Smooth muscle cell (in vitro differentiated cells): ENCODE data around the gene THUMPD3. TPM values are rescaled to one million over a fixed set of nuclear protein-coding genes. Genes with fewer than 3 reads are reported as not detected.

Source experiments
- DNase-seq: peaks from one replicate; lab custom pipeline; 2025; ENCODE audit not compliant: unreplicated experiment; lab: John Stamatoyannopoulos, UW
- H2AFZ ChIP-seq: fragments of 200-600 bp; sonication (generic); 2 replicates; pipeline ENCODE4 v1.6.0; 2016; ENCODE audit warnings: antibody characterized with exemption, low read depth, mild to moderate bottlenecking
- H3F3A ChIP-seq: fragments of 200-600 bp; sonication (generic); 2 replicates; pipeline ENCODE4 v1.6.0; 2017; ENCODE audit warnings: antibody characterized with exemption, low read depth
- H3K27ac ChIP-seq: fragments of 200-600 bp; sonication (generic); 2 replicates; pipeline ENCODE4 v1.5.1; 2016; ENCODE audit warnings: low read depth, mild to moderate bottlenecking
- H3K27me3 ChIP-seq: fragments of 200-600 bp; sonication (generic); 2 replicates; pipeline ENCODE4 v1.6.1; 2016; ENCODE audit warnings: low read depth, mild to moderate bottlenecking
- H3K36me3 ChIP-seq: fragments of 200-600 bp; sonication (generic); 2 replicates; pipeline ENCODE4 v1.5.1; 2016; ENCODE audit warnings: low read depth
- H3K4me1 ChIP-seq: fragments of 200-600 bp; sonication (generic); 2 replicates; pipeline ENCODE4 v1.5.1; 2016; ENCODE audit warnings: low read depth
- H3K4me2 ChIP-seq: fragments of 200-600 bp; sonication (generic); 2 replicates; pipeline ENCODE4 v1.6.0; 2016; ENCODE audit warnings: mild to moderate bottlenecking
- H3K4me3 ChIP-seq: fragments of 200-600 bp; sonication (generic); 2 replicates; pipeline ENCODE4 v1.5.1; 2016; ENCODE audit warnings: mild to moderate bottlenecking
- H3K79me2 ChIP-seq: fragments of 200-600 bp; sonication (generic); 2 replicates; pipeline ENCODE4 v1.6.0; 2016; ENCODE audit warnings: low read depth, mild to moderate bottlenecking
- H3K9ac ChIP-seq: fragments of 200-600 bp; sonication (generic); 2 replicates; pipeline ENCODE4 v1.6.0; 2016; ENCODE audit warnings: low read depth
- H3K9me3 ChIP-seq: fragments of 200-600 bp; sonication (generic); replicated peaks from 2 replicates; pipeline ENCODE4 v1.5.1; 2016; ENCODE audit warnings: low read depth
- H4K20me1 ChIP-seq: fragments of 200-600 bp; sonication (generic); 2 replicates; pipeline ENCODE4 v1.6.0; 2016; ENCODE audit warnings: low read depth
- CTCF ChIP-seq: fragments of 200-600 bp; sonication (generic); IDR thresholded peaks from 2 replicates; pipeline ENCODE4 v1.5.1; 2017; ENCODE audit warnings: borderline replicate concordance, mild to moderate bottlenecking, antibody characterized with exemption; ENCODE audit not compliant: insufficient read depth, poor library complexity, severe bottlenecking
- WGBS: methylation state at CpG from one replicate; pipeline ENCODE4 v1.1.7; 2016; ENCODE audit warnings: low lambda C conversion rate; 5-methylcytosine and 5-hydroxymethylcytosine counted together
- polyA plus RNA-seq: library from polyadenylated mRNA; unstranded; fragments of >200 nt; fragmentation: Nextera tagmentation; extraction: Ambion mirVana; gene quantifications from 2 replicates; pipeline ENCODE4 v1.2.1, GENCODE V29; 2016
- total RNA-seq: library from RNA; depleted of rRNA; stranded (reverse); fragments of >200 nt; gene quantifications from 2 replicates; pipeline ENCODE4 v1.2.3, GENCODE V29; 2014

The THUMPD3 gene
- total and polyA plus RNA-seq, 2 experiments from 2014 or later: 11.6 to 19.5 TPM

DNA sequence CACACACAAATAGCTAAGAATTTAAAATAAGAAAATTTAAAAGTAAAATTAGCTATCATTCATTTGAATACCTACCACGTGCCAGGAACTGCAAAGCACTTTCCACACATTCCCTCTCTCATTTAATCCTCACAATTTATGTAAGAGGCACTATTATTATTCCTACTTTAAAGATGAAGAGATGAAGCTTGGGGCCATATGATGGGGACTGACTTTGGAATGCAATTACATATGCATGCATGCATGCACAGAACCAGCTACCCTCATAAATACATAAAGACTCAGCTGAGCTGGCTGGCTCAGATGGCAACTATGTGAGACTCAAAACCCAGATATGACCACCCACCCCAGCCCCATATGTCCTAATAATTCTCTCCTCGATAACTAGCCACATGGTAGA, 31.7 kb upstream of the THUMPD3 start:
- Histone ChIP-seq H3K4me2 (no peak overlapping the region), H3K27me3 (no peaks in the 10 kb centered on the region), H4K20me1 (no peaks in the 10 kb centered on the region), H3K9ac (no peak overlapping the region), H3K9me3 (no peaks in the 10 kb centered on the region), H3K36me3 (no peaks in the 10 kb centered on the region), H3F3A (no peaks in the 10 kb centered on the region), H3K4me1 (no peaks in the 10 kb centered on the region), H3K79me2 (no peaks in the 10 kb centered on the region), H3K27ac (no peak overlapping the region), H2AFZ (no peak overlapping the region), H3K4me3 (no peak overlapping the region)
- 68% methylated on average over 2 of the region's 2 CpGs for WGBS
- DNase-seq: no peak
- no peak for TF ChIP-seq CTCF

- Histone ChIP-seq H3F3A (no peaks in the 10 kb centered on the region), H2AFZ (no peak overlapping the region), H3K4me1 (no peaks in the 10 kb centered on the region), H4K20me1 (no peaks in the 10 kb centered on the region), H3K27ac (no peak overlapping the region), H3K4me2 (no peak overlapping the region), H3K27me3 (no peaks in the 10 kb centered on the region), H3K9ac (no peak overlapping the region), H3K79me2 (no peaks in the 10 kb centered on the region), H3K4me3 (no peak overlapping the region), H3K36me3 (no peaks in the 10 kb centered on the region), H3K9me3 (no peaks in the 10 kb centered on the region)
- no peak for TF ChIP-seq CTCF
- DNase-seq: no peak
- WGBS: 86% methylated on average over 6 of the region's 6 CpGs
Measured at GRCh38 chr3:9332250-9333030, 30.4 kb upstream of the THUMPD3 start.

GRCh38 chr3:9339761-9340471, 22.9 kb upstream of the THUMPD3 start:
- 76% methylated on average over 1 of the region's 1 CpG for WGBS
- H3F3A ChIP-seq: no peaks in the 10 kb centered on the region

More at GRCh38 chr3:9339761-9340471, 22.9 kb upstream of the THUMPD3 start:
- no peak for DNase-seq
- Histone ChIP-seq H3K79me2 (no peaks in the 10 kb centered on the region), H3K36me3 (no peaks in the 10 kb centered on the region), H3K4me3 (no peak overlapping the region), H2AFZ (no peak overlapping the region), H3K27me3 (no peaks in the 10 kb centered on the region), H3K27ac (peak overlapping the region; percentile 67), H3K9ac (no peak overlapping the region), H3K9me3 (no peaks in the 10 kb centered on the region), H3K4me2 (no peak overlapping the region), H3K4me1 (no peaks in the 10 kb centered on the region), H4K20me1 (no peaks in the 10 kb centered on the region)
- no peak for TF ChIP-seq CTCF
